Lung (tissue), 12 donors: ENCODE results near the gene ANGPTL8. TPM values are rescaled to one million over a fixed set of nuclear protein-coding genes. Genes with fewer than 3 reads are reported as not detected.
A peak's percentile ranks its signal among the peaks of the same experiment; 100 is the strongest.

Source experiments
- ATAC-seq: fragments of 200-7000 bp; cut with Tn5 transposase; one replicate; pipeline ENCODE4 v1.9.1; 2020; ENCODE audit warnings: moderate number of reproducible peaks; ENCODE audit not compliant: insufficient read depth, low FRiP score
- DNase-seq, 3 donors: peaks; one replicate each; pipeline ENCODE4 v3.0.0-alpha.2; 2013 to 2017
- H3K27ac ChIP-seq, 2 donors: one replicate each; pipeline ENCODE4 v1.5.1; 2013; ENCODE audit warnings: mild to moderate bottlenecking in 2 of 2, moderate library complexity in 2 of 2, control low read depth in 1 of 2, inconsistent platforms in 1 of 2, low read depth in 1 of 2, low read length in 1 of 2
- H3K27me3 ChIP-seq, 3 donors: one replicate each; pipeline ENCODE4 v1.5.1; 2013; ENCODE audit warnings: low read length in 2 of 3; ENCODE audit not compliant: control insufficient read depth in 3 of 3, insufficient read depth in 3 of 3
- H3K36me3 ChIP-seq, 4 donors: one replicate each; pipeline ENCODE4 v1.5.1; 2013; ENCODE audit warnings: low read length in 4 of 4, mild to moderate bottlenecking in 1 of 4, moderate library complexity in 1 of 4; ENCODE audit not compliant: control insufficient read depth in 4 of 4, insufficient read depth in 4 of 4
- H3K4me1 ChIP-seq, 5 donors: one replicate each; pipeline ENCODE4 v1.5.1; 2013; ENCODE audit warnings: low read length in 5 of 5, mild to moderate bottlenecking in 2 of 5, moderate library complexity in 1 of 5; ENCODE audit not compliant: control insufficient read depth in 5 of 5, insufficient read depth in 5 of 5
- H3K4me3 ChIP-seq: one replicate; pipeline ENCODE4 v1.5.1; 2013; ENCODE audit warnings: mild to moderate bottlenecking, control low read depth, moderate library complexity
- H3K9ac ChIP-seq, 2 donors: one replicate each; pipeline ENCODE4 v1.5.1; 2013; ENCODE audit warnings: low read length in 2 of 2, control low read depth in 1 of 2; ENCODE audit not compliant: insufficient read depth in 1 of 2
- H3K9me3 ChIP-seq, 4 donors: one replicate each; pipeline ENCODE4 v1.5.1; 2013; ENCODE audit warnings: low read length in 3 of 4, mild to moderate bottlenecking in 1 of 4, moderate library complexity in 1 of 4; ENCODE audit not compliant: control insufficient read depth in 4 of 4, insufficient read depth in 3 of 4
- WGBS, 2 donors: extraction: QIAGEN DNeasy Blood & Tissue Kit; methylation state at CpG; one replicate each; pipeline ENCODE4 v1.1.7; 2013; 5-methylcytosine and 5-hydroxymethylcytosine counted together
- polyA plus RNA-seq, 2 donors: library from polyadenylated mRNA; stranded (reverse); fragments of 200-250 nt; gene quantifications; one replicate each; pipeline ENCODE4 v1.2.1, GENCODE V29; 2013
- total RNA-seq, 2 donors: library from RNA; depleted of rRNA in 1 of 2; stranded (reverse); fragments of >200 nt in 1 of 2; gene quantifications; one replicate each; pipeline ENCODE4 v1.2.1, GENCODE V29; 2014 to 2021
- TF ChIP-seq, protein P1 (sequence below): IDR thresholded peaks from 2 replicates; pipeline ENCODE4 v1.5.1; 2012; ENCODE audit warnings: mild to moderate bottlenecking; ENCODE audit errors: control extremely low read depth, extremely low read depth
- donor health status: control.
- donor health status: control.
- donor health status: Bipolar disorder and iron deficiency.
- donor health status: healthy.
- donor health status: DM: yes; HTN: yes; CAD: no.

Gene ANGPTL8
- total and polyA plus RNA-seq, 4 donors = 0.19 to 1.0 TPM; not detected in 2

DNA sequence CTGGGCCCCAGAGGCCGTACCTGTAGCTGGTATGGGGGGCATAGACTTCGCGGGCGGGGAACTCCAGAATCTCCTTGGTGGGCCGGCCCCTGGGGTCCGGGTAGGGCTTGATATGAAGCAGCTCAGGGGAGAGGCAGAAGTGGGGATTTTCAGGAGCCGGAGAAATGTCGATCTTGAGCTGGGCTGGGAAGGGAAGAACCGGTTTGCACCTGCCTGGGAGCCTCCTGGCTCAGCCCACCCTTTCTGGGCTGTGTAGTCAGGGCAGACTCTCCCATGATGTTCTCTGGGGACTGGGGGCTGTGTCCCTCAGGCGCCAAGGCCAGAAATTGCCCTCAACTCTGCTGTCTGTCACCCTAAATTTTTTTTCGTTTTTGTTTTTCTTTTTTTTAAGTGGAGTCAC, 2.6 kb downstream of the ANGPTL8 start:
- ATAC-seq = no peak
- no peak overlapping the region for H3K9ac ChIP-seq
- H3K27ac ChIP-seq = no peak overlapping the region
- peaks cover 0 to 2% (median 0%) of the 10 kb centered on the region in 4 donors for H3K9me3 ChIP-seq
- H3K4me1 ChIP-seq = peaks cover 0 to 5% (median 0%) of the 10 kb centered on the region in 5 donors
- no peak overlapping the region for H3K4me3 ChIP-seq
- peaks cover 0 to 42% (median 26%) of the 10 kb centered on the region in 4 donors for H3K36me3 ChIP-seq
- WGBS, 2 donors = 92 to 94% methylated on average over 11 of the region's 11 CpGs
- DNase-seq = peak in 1 of 3 donors; percentile 35
- TF ChIP-seq, protein P1, sequence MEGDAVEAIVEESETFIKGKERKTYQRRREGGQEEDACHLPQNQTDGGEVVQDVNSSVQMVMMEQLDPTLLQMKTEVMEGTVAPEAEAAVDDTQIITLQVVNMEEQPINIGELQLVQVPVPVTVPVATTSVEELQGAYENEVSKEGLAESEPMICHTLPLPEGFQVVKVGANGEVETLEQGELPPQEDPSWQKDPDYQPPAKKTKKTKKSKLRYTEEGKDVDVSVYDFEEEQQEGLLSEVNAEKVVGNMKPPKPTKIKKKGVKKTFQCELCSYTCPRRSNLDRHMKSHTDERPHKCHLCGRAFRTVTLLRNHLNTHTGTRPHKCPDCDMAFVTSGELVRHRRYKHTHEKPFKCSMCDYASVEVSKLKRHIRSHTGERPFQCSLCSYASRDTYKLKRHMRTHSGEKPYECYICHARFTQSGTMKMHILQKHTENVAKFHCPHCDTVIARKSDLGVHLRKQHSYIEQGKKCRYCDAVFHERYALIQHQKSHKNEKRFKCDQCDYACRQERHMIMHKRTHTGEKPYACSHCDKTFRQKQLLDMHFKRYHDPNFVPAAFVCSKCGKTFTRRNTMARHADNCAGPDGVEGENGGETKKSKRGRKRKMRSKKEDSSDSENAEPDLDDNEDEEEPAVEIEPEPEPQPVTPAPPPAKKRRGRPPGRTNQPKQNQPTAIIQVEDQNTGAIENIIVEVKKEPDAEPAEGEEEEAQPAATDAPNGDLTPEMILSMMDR = no peak
- no peaks in the 10 kb centered on the region for H3K27me3 ChIP-seq

DNA sequence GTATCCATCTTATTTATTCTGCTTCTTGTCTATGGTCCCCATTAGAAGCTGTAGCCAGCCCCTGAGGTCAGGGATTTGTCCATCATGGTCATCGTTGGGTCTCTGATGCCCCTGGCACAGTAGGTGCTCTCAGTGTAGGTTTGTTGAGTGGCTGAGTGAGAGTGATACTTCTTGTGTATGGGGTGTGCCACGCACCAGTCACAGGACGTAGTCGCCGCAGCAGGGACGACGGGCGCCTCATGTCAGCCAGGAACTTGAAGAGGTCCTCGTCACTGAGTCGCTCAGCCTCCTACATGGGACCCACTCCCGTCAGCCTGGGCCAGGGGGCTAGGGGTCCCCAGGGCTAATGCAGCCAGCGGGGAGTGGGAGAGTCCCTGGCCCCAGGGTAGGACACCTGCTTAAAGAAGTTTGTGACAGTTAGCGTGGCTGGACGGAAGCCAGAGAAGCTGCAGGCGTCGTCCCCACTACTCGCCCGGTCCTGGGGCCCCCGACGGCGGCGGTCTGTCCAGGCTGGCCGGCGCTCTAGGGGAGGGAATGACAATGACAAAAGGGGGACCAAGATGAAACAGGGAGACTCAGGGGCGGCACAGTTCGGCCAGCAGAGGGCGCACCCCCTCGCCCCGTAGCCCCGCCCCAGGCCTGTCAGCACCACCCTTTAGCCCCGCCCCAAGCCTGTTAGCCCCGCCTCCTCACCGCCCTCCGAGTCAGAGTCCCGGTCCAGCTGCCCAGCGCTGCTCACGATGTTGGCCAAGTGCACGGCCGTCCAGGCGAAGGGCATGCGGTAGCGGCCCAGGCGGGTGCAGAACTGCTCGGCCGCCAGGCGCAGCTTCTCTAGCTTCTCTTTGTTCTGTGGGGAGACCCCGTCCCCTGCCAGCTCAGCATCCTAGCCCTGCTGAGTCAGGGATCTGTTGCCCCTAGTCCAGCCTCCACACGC, 3.7 kb downstream of the ANGPTL8 start:
- H3K36me3 ChIP-seq = peaks cover 0 to 36% (median 29%) of the 10 kb centered on the region in 4 donors
- peak overlapping the region in 1 of 2 donors; percentile 28 for H3K9ac ChIP-seq
- H3K4me3 ChIP-seq = no peak overlapping the region
- H3K4me1 ChIP-seq = peaks cover 0 to 12% (median 5%) of the 10 kb centered on the region in 5 donors
- H3K27me3 ChIP-seq = no peaks in the 10 kb centered on the region
- DNase-seq (peak; percentile 89 to 91 (median 91)), ATAC-seq (peak; percentile 90)
- peaks cover 0 to 2% (median 0%) of the 10 kb centered on the region in 4 donors for H3K9me3 ChIP-seq
- WGBS, 2 donors = 36% methylated on average over 48 of the region's 48 CpGs
- peak overlapping the region in 1 of 2 donors; percentile 81 for H3K27ac ChIP-seq
- TF ChIP-seq, protein P1 = peak; percentile 25

DNA sequence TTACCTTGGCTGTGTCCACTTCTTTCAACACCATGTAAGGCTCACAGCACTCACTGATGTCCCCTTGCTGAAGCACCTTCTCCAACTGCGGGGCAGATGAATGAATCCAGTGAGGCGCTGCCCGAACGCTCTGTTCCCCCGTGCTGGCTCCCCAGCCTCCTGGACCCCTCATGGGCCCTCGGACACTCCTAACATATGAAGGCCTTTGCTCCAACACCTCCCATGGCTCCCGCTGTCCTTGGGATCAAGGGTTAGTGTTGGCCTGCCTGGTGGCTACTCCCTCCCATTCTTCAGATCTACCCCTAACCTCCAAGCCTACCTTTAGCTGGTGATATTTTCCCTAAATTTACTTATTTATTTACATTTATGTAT, 4.4 kb downstream of the ANGPTL8 start:
- Histone ChIP-seq H3K9ac (peak overlapping the region in 1 of 2 donors; percentile 28), H3K27me3 (no peaks in the 10 kb centered on the region), H3K4me3 (no peak overlapping the region), H3K36me3 (peaks cover 0 to 38% (median 30%) of the 10 kb centered on the region in 4 donors), H3K4me1 (peaks cover 0 to 12% (median 6%) of the 10 kb centered on the region in 5 donors), H3K27ac (peak overlapping the region in 1 of 2 donors; percentile 81), H3K9me3 (peaks cover 0 to 2% (median 0%) of the 10 kb centered on the region in 4 donors)
- no peak for ATAC-seq
- 90 to 92% methylated on average over 7 of the region's 7 CpGs for WGBS, 2 donors
- no peak for DNase-seq
- TF ChIP-seq, protein P1 = no peak
